CD4-positive, alpha-beta T cell treated with Interleukin-21 for 1 hour (primary cell): Measurements from ENCODE around the gene NDUFB6.
"Not testable (repeated sequence)": the region's sequence is repeated elsewhere in the genome, so short reads cannot be mapped to it uniquely, and the experiment has no call there.

ENCODE experiments used
- DNase-seq: peaks from one replicate; pipeline ENCODE4 v3.0.0-alpha.2; 2020

Gene NDUFB6

GRCh38 chr9:32572900-32573523, at the start of gene NDUFB6:
Gene NDUFB6 (minus strand): TSS chr9:32573159. CDS start chr9:32573060, 99 bp downstream.
- DNase-seq: peak; percentile 96

- no peak for DNase-seq
Observed at GRCh38 chr9:32618261-32618660, 45.3 kb upstream of the NDUFB6 start.

- DNase-seq: no peak
Observed at GRCh38 chr9:32606811-32607210, 33.9 kb upstream of the NDUFB6 start.

- DNase-seq: no peak
Observed at GRCh38 chr9:32603914-32604852, 31.2 kb upstream of the NDUFB6 start.

- DNase-seq: not testable (repeated sequence)
Observed at GRCh38 chr9:32599021-32599420, 26.1 kb upstream of the NDUFB6 start.

GRCh38 chr9:32596936-32597335, 24.0 kb upstream of the NDUFB6 start:
- DNase-seq: no peak

- DNase-seq: no peak
Observed at GRCh38 chr9:32596096-32596865, 23.3 kb upstream of the NDUFB6 start.

GRCh38 chr9:32590898-32591297, 17.9 kb upstream of the NDUFB6 start:
- DNase-seq: no peak

- no peak for DNase-seq
Observed at GRCh38 chr9:32590476-32590875, 17.5 kb upstream of the NDUFB6 start.

- DNase-seq: peak; percentile 23
Observed at GRCh38 chr9:32589083-32589723, 16.2 kb upstream of the NDUFB6 start.

- DNase-seq: no peak
Observed at GRCh38 chr9:32587901-32588300, 14.9 kb upstream of the NDUFB6 start.

GRCh38 chr9:32584784-32585183, 11.8 kb upstream of the NDUFB6 start:
- no peak for DNase-seq

- peak; percentile 55 for DNase-seq
Observed at GRCh38 chr9:32581512-32582143, 8.7 kb upstream of the NDUFB6 start.

GRCh38 chr9:32580631-32581300, 7.8 kb upstream of the NDUFB6 start:
- no peak for DNase-seq

GRCh38 chr9:32579706-32580331, 6.9 kb upstream of the NDUFB6 start:
- peak; percentile 82 for DNase-seq

GRCh38 chr9:32578976-32579375, 6.0 kb upstream of the NDUFB6 start:
- no peak for DNase-seq

GRCh38 chr9:32577316-32577715, 4.4 kb upstream of the NDUFB6 start:
- DNase-seq: no peak

- no peak for DNase-seq
Observed at GRCh38 chr9:32574858-32575257, 1.9 kb upstream of the NDUFB6 start.

- DNase-seq: no peak
Observed at GRCh38 chr9:32573821-32574220, 862 bp upstream of the NDUFB6 start.

- DNase-seq: peak; percentile 86
Observed at GRCh38 chr9:32571969-32572899, 725 bp downstream of the NDUFB6 start.
